Prostate gland (tissue), 2 donors: Measurements from ENCODE around the gene TNFSF9. TPM values are rescaled to one million over a fixed set of nuclear protein-coding genes. Genes with fewer than 3 reads are reported as not detected.

ENCODE experiments used
- DNase-seq: peaks from one replicate; pipeline ENCODE4 v3.0.0-alpha.2; 2019; ENCODE audit warnings: low spot score
- H3K27ac ChIP-seq, 2 donors: fragments of 200-600 bp; sonication (generic); 2 replicates each; pipeline ENCODE4 v1.5.1; 2017 to 2019
- H3K27me3 ChIP-seq: fragments of 200-600 bp; sonication (generic); replicated peaks from 2 replicates; pipeline ENCODE4 v1.5.1; 2019; ENCODE audit not compliant: insufficient read depth
- H3K36me3 ChIP-seq, 2 donors: fragments of 200-600 bp; sonication (generic); 1 replicate in 1 of 2; 2 replicates in 1 of 2; pipeline versions ENCODE4 v1.5.1 to v1.8.1; 2017 to 2019
- H3K4me1 ChIP-seq: fragments of 200-600 bp; sonication (generic); replicated peaks from 2 replicates; pipeline ENCODE4 v1.5.1; 2019
- H3K4me3 ChIP-seq, 2 donors: fragments of 200-600 bp; sonication (generic); 2 replicates each; pipeline ENCODE4 v1.5.1; 2017 to 2019
- H3K9me3 ChIP-seq: fragments of 200-600 bp; sonication (generic); 2 replicates; pipeline ENCODE4 v1.5.1; 2017
- CTCF ChIP-seq, 4 experiments: fragments of 200-600 bp in 2 of 4; fragments of 450-650 bp in 2 of 4; sonication (generic) in 2 of 4; IDR thresholded peaks; 1 replicate in 3 of 4; 2 replicates in 1 of 4; pipeline ENCODE4 v1.5.1; 2016 to 2019; ENCODE audit warnings: antibody characterized with exemption in 4 of 4, mild to moderate bottlenecking in 2 of 4, moderate library complexity in 2 of 4
- POLR2A ChIP-seq: fragments of 450-650 bp; IDR thresholded peaks from one replicate; pipeline ENCODE4 v1.6.1; 2016; ENCODE audit warnings: antibody characterized with exemption, mild to moderate bottlenecking
- POLR2AphosphoS5 ChIP-seq: sonication (generic); formaldehyde crosslinking; IDR thresholded peaks from one replicate; pipeline ENCODE4 v1.6.1; 2017; ENCODE audit warnings: antibody characterized with exemption
- WGBS: methylation state at CpG from one replicate; pipeline ENCODE4 v1.1.5; 2018; 5-methylcytosine and 5-hydroxymethylcytosine counted together
- intact Hi-C: fragments of 100-400 bp; cut with DNase I; formaldehyde crosslinking; loops from one replicate; pipeline ENCODE4 v1.14.2; 2022
- total RNA-seq, 2 donors: library from RNA; depleted of rRNA; stranded (reverse); fragments of >200 nt; gene quantifications; one replicate each; pipeline ENCODE4 v1.1.0, GENCODE V29; 2016

TNFSF9 gene
- total RNA-seq, 2 donors from 2014 or later: 4.5 TPM; not detected in 1

DNA sequence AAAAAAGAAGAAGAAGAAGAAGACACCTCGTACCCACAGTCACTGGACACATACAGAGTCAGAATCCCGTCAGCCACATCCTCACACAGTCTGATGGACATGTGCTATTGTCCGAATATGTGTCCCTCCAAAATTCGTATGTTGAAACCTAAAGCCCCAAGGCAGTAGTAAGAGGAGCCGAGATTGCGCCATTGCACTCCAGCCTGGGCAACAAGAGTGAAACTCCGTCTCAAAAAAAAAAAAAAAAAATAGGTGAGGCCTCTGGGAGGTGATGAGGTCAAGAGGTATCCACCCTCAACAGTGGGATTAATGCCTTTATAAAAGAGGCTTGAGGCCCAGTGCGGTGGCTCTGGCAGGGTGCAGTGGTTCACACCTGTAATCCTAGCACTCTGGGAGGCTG lies 46.6 kb upstream of the TNFSF9 start:
- no peak overlapping the region for H3K4me3 ChIP-seq
- no peaks in the 10 kb centered on the region for H3K4me1 ChIP-seq
- WGBS: 88% methylated on average over 8 of the region's 8 CpGs
- intact Hi-C loops: no loop called here
- DNase-seq: no peak
- TF ChIP-seq POLR2AphosphoS5 (no peak), POLR2A (no peak), CTCF (IDR thresholded peaks at IDR 0.05) (no peak)
- no peaks in the 10 kb centered on the region for H3K27me3 ChIP-seq
- no peak overlapping the region for H3K27ac ChIP-seq
- no peaks in the 10 kb centered on the region for H3K9me3 ChIP-seq
- H3K36me3 ChIP-seq: no peaks in the 10 kb centered on the region

DNA sequence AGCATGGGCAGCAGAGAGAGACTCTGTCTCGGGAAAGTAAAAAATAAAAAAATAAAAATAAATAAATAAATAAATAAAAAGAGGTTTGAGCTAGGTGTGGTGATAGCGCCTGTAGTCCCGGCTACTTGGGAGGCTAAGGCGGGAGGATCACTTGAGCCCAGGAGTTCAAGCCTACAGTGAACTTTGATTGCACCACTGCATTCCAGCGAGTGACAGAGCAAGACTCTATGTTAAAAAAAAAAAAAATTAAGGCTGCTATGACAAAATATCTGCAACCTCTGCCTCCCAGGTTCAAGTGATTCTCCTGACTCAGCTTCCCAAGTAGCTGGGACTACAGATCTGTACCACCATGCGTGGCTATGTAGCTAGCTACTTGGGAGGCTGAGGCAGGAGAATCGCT lies 46.0 kb upstream of the TNFSF9 start:
- TF ChIP-seq POLR2AphosphoS5 (no peak), CTCF (IDR thresholded peaks at IDR 0.05) (no peak), POLR2A (no peak)
- H3K27me3 ChIP-seq: no peaks in the 10 kb centered on the region
- no peaks in the 10 kb centered on the region for H3K4me1 ChIP-seq
- H3K4me3 ChIP-seq: no peak overlapping the region
- H3K9me3 ChIP-seq: no peaks in the 10 kb centered on the region
- intact Hi-C loops: no loop called here
- WGBS: 82% methylated on average over 7 of the region's 7 CpGs
- no peak for DNase-seq
- no peaks in the 10 kb centered on the region for H3K36me3 ChIP-seq
- no peak overlapping the region for H3K27ac ChIP-seq

GRCh38 chr19:6489278-6490061 lies 41.4 kb upstream of the TNFSF9 start:
- TF ChIP-seq POLR2AphosphoS5: no peak
- 46% methylated on average over 15 of the region's 15 CpGs for WGBS
- no peaks in the 10 kb centered on the region for H3K4me1 ChIP-seq
- no peak for DNase-seq
- no peaks in the 10 kb centered on the region for H3K36me3 ChIP-seq
- no peak overlapping the region for H3K27ac ChIP-seq
- H3K9me3 ChIP-seq: no peaks in the 10 kb centered on the region
- H3K27me3 ChIP-seq: no peaks in the 10 kb centered on the region
- H3K4me3 ChIP-seq: no peak overlapping the region
- intact Hi-C loops: no loop called here

DNA sequence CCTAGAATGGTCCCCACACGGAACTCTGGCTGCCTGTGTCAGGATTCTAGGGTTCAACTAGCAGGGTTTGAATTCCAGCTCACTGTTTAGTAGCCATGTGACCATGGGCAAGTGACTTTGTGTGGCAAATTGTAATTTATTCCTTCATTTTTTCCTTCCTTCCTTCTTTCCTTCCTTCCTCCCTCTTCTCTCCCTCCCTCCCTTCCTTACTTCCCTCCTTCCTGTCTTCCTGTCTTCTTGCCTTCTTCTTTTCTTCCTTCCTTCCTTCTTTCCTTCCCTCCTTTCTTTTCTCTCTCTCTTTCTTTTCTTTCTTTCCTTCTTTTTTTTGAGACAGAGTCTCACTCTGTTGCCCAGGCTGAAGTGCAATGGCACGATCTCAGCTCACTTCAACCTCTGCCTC lies 40.7 kb upstream of the TNFSF9 start:
- H3K27me3 ChIP-seq: no peaks in the 10 kb centered on the region
- WGBS: 66% methylated on average over 2 of the region's 2 CpGs
- no peak for DNase-seq
- H3K9me3 ChIP-seq: no peaks in the 10 kb centered on the region
- intact Hi-C loops: no loop called here
- H3K4me1 ChIP-seq: no peaks in the 10 kb centered on the region
- TF ChIP-seq CTCF (IDR thresholded peaks at IDR 0.05) (no peak), POLR2AphosphoS5 (no peak), POLR2A (no peak)
- H3K36me3 ChIP-seq: no peaks in the 10 kb centered on the region
- H3K4me3 ChIP-seq: no peak overlapping the region
- H3K27ac ChIP-seq: no peak overlapping the region

DNA sequence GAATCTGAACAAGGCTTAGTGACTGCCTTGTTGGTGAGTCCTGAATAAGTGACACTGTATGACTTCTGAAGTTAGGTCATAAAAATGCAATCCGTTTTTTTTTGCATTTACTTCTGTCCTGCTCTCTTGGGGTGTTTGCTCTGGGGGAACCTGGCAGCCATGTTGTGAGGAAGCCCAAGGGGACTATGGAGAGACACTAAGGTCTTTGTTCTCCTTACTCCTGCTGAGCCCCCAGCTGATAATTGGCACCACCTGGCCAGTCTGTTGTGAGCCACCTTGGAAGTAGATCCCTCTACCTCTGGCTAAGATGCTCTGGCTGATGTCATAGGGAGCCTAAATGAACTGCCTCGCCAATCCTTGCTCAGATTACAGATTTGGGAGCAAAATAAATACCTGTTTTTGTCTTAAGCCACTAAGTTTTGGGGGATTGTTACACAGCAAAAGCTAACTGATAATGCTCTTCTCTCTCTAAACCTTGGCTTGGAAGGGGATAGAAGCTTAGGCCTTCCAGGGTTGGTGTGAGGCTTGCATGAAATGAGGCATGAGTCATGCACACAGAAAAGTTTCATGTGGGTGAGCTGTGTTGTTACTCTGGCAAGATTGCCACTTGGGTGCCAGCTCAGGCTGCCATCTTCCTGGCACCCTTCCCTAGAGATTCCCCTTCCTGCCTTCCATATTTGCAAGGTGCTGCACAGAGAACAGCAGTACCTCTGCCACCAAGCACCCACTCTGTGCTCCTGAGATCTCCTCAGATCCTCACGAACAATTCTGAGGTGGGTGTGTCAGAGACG lies 38.8 kb upstream of the TNFSF9 start:
- no peaks in the 10 kb centered on the region for H3K27me3 ChIP-seq
- TF ChIP-seq POLR2AphosphoS5 (no peak), POLR2A (no peak), CTCF (IDR thresholded peaks at IDR 0.05) (no peak)
- DNase-seq: no peak
- H3K4me1 ChIP-seq: no peaks in the 10 kb centered on the region
- no peaks in the 10 kb centered on the region for H3K36me3 ChIP-seq
- H3K27ac ChIP-seq: no peak overlapping the region
- 77% methylated on average over 4 of the region's 4 CpGs for WGBS
- no peaks in the 10 kb centered on the region for H3K9me3 ChIP-seq
- intact Hi-C loops: no loop called here
- H3K4me3 ChIP-seq: no peak overlapping the region
